Gastrocnemius medialis (tissue), 4 donors: ENCODE results near the gene SLC7A4. TPM values are rescaled to one million over a fixed set of nuclear protein-coding genes. Genes with fewer than 3 reads are reported as not detected.
"Not testable (repeated sequence)": the region's sequence is repeated elsewhere in the genome, so short reads cannot be mapped to it uniquely, and the experiment has no call there.

ENCODE experiments used
- ATAC-seq, 2 donors: fragments of 150-250 bp; one replicate each; pipeline ENCODE4 v1.9.1; 2016
- DNase-seq, 2 donors: peaks; one replicate each; pipeline ENCODE4 v3.0.0-alpha.2; 2019
- H3K27ac ChIP-seq, 4 donors: fragments of 200-600 bp; sonication (generic); 1 replicate in 1 of 4; 2 replicates in 3 of 4; pipeline ENCODE4 v1.5.1; 2016 to 2018; ENCODE audit warnings: mild to moderate bottlenecking in 2 of 4, moderate library complexity in 1 of 4
- H3K27me3 ChIP-seq, 3 donors: fragments of 200-600 bp; sonication (generic) in 2 of 3; 1 replicate in 1 of 3; 2 replicates in 2 of 3; pipeline versions ENCODE4 v1.5.1 to v1.6.0; 2016 to 2019; ENCODE audit warnings: mild to moderate bottlenecking in 1 of 3, moderate library complexity in 1 of 3
- H3K36me3 ChIP-seq, 2 donors: fragments of 200-600 bp; sonication (generic) in 1 of 2; one replicate each; pipeline ENCODE4 v1.5.1; 2017 to 2018
- H3K4me1 ChIP-seq, 2 donors: fragments of 200-600 bp; sonication (generic) in 1 of 2; one replicate each; pipeline ENCODE4 v1.5.1; 2016 to 2017; ENCODE audit warnings: mild to moderate bottlenecking in 2 of 2
- H3K4me3 ChIP-seq, 4 donors: fragments of 200-600 bp; sonication (generic) in 3 of 4; 1 replicate in 1 of 4; 2 replicates in 3 of 4; pipeline ENCODE4 v1.5.1; 2016 to 2019; ENCODE audit warnings: mild to moderate bottlenecking in 2 of 4
- H3K9me3 ChIP-seq, 3 donors: fragments of 200-600 bp; sonication (generic) in 2 of 3; 1 replicate in 1 of 3; 2 replicates in 2 of 3; pipeline ENCODE4 v1.5.1; 2016 to 2019
- POLR2A ChIP-seq, 2 donors: fragments of 450-650 bp; IDR thresholded peaks; one replicate each; pipeline ENCODE4 v1.6.1; 2017; ENCODE audit warnings: antibody characterized with exemption in 2 of 2, mild to moderate bottlenecking in 2 of 2, moderate library complexity in 2 of 2
- in situ Hi-C, 4 donors: fragments of 200-750 bp; cut with MboI; loops; one replicate each; pipeline versions ENCODE4 v1.15.0 to v1.8.0; 2017; ENCODE audit warnings: low sequenced_read_pairs in 4 of 4
- intact Hi-C: fragments of 100-400 bp; cut with DNase I; formaldehyde crosslinking; loops from one replicate; pipeline ENCODE4 v1.15.1; 2023; ENCODE audit warnings: low total_unique reads
- total RNA-seq, 4 donors: library from RNA; depleted of rRNA; stranded (reverse); fragments of >200 nt; gene quantifications; one replicate each; pipeline versions ENCODE4 v1.1.0 to v1.2.3, GENCODE V29; 2016
- TF ChIP-seq, protein P1 (sequence below), 5 experiments: fragments of 450-650 bp in 3 of 5; fragments of 200-600 bp in 2 of 5; sonication (generic) in 2 of 5; IDR thresholded peaks in 4 of 5; conservative IDR thresholded peaks in 1 of 5; 1 replicate in 4 of 5; 2 replicates in 1 of 5; pipeline ENCODE4 v1.5.1; 2016 to 2019; ENCODE audit warnings: antibody characterized with exemption in 5 of 5, mild to moderate bottlenecking in 3 of 5, moderate library complexity in 3 of 5

SLC7A4 gene
- total RNA-seq, 4 donors from 2014 or later, result not detected

DNA sequence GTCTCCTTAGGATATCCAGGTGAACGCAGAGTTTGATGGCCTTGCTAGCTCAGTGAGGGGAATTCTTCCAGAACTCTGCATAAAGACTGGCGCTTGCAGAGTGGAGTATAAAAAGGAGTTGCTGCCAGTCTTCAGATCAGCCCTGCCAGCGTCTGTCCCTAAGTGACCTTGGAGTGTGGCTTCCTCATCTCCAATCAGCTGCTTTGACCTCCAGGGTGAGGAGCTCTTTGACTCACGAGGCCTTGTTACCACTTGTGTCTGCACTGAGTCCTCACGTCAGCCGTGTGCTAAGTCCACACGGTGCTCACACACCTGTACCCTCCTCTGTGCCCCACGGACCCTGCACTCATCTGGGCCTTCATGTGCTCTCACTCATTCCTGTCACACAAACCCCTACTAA is 28.0 kb upstream of the SLC7A4 start:
- DNase-seq, ATAC-seq, H3K4me3 ChIP-seq, in situ Hi-C loops, H3K27me3 ChIP-seq, intact Hi-C loops, H3K4me1 ChIP-seq, H3K36me3 ChIP-seq, H3K9me3 ChIP-seq, H3K27ac ChIP-seq: not testable (repeated sequence)

DNA sequence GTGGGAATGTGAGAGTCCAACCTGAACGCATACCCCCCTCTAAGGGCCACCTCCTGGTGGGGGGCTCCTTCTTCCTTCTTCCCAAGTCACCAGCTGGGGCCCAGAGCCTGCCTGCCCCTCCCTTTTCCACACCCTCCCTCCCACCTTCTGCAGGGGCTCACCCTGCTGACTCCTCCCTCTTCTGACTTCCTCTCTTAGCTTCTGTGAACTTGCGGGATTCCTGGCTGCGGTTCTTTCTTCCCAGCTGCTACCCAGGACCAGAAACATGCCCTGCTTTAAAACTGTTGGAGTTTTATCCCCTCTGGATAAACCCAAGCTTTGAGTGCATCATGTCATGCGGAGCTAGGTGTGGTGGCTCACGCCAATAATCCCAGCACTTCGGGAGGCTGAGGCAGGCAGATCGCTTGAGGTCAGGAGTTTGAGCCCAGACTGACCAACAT is 23.5 kb upstream of the SLC7A4 start:
- no peak for DNase-seq
- Histone ChIP-seq H3K4me1 (no peaks in the 10 kb centered on the region), H3K4me3 (no peak overlapping the region), H3K9me3 (no peaks in the 10 kb centered on the region), H3K27ac (no peak overlapping the region), H3K27me3 (no peaks in the 10 kb centered on the region), H3K36me3 (no peaks in the 10 kb centered on the region)
- TF ChIP-seq, protein P1, sequence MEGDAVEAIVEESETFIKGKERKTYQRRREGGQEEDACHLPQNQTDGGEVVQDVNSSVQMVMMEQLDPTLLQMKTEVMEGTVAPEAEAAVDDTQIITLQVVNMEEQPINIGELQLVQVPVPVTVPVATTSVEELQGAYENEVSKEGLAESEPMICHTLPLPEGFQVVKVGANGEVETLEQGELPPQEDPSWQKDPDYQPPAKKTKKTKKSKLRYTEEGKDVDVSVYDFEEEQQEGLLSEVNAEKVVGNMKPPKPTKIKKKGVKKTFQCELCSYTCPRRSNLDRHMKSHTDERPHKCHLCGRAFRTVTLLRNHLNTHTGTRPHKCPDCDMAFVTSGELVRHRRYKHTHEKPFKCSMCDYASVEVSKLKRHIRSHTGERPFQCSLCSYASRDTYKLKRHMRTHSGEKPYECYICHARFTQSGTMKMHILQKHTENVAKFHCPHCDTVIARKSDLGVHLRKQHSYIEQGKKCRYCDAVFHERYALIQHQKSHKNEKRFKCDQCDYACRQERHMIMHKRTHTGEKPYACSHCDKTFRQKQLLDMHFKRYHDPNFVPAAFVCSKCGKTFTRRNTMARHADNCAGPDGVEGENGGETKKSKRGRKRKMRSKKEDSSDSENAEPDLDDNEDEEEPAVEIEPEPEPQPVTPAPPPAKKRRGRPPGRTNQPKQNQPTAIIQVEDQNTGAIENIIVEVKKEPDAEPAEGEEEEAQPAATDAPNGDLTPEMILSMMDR (IDR thresholded peaks at IDR 0.05 in 4 of 5, conservative IDR thresholded peaks at IDR 0.05 in 1 of 5), result no peak
- TF ChIP-seq POLR2A (IDR thresholded peaks at IDR 0.05), result no peak
- ATAC-seq, result no peak
- in situ Hi-C loops, result no loop called here
- intact Hi-C loops, result no loop called here

DNA sequence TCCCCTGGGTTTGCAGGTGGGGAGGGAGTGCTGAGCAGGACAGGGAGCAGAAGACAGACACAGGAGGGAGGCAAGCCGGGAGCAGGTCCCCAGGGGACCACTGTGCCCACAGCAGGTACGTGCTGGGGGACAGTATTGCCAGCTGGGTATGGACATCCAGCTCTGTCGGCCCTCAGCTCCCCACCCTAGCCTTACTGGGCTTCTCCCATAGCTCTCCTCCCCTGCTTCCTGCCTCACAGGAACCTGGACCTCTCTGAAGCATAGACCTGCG is 23.1 kb upstream of the SLC7A4 start:
- DNase-seq (no peak), ATAC-seq (no peak)
- Histone ChIP-seq H3K27ac (no peak overlapping the region), H3K4me1 (no peaks in the 10 kb centered on the region), H3K36me3 (no peaks in the 10 kb centered on the region), H3K9me3 (no peaks in the 10 kb centered on the region), H3K4me3 (no peak overlapping the region), H3K27me3 (no peaks in the 10 kb centered on the region)
- TF ChIP-seq POLR2A (IDR thresholded peaks at IDR 0.05), result no peak
- in situ Hi-C loops, result no loop called here
- intact Hi-C loops, result no loop called here

DNA sequence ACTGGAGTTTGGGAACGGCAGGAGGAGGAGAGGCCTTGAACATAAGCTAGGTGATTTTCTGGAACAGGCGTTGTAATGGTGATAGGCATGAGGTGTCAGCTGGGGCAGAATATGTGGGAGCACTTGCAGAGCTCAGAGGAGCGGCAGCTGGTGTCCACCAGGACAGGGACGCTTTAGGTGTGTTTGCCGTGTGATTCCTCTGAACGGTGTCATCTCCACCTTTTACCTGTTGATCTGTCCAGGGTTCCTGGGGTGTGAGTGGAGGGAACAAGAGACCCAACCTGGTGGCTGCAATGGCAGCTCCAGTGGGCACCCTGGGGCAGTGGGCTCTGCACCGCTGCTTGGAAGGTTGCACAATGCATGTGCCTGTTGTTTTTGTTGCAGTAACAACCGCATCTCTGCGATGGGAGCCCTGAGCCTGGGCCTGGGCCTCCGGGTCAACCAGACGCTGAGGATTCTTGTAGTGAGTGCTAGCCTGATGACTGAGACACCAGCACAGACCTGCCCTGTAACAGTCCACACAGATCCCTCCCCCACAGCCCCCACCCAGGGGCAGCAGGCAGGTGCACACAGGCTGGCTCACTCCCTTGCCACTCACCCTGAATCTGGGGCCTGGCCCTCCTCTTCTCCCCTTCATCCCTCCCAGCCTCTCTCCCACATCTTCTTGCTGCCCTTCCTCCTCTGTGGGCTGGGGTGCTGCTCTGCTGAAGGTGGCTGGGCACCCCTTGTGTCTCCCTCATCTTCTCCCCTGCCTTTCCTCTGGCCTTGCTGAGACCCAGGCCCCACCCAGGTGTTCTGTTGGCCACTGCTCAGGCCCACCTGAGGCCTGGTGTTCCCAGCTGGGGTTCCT is 22.6 kb upstream of the SLC7A4 start:
- in situ Hi-C loops, result no loop called here
- ATAC-seq (no peak), DNase-seq (no peak)
- TF ChIP-seq, protein P1 (IDR thresholded peaks at IDR 0.05 in 4 of 5, conservative IDR thresholded peaks at IDR 0.05 in 1 of 5), result no peak
- no peak for TF ChIP-seq POLR2A (IDR thresholded peaks at IDR 0.05)
- H3K9me3 ChIP-seq, result no peaks in the 10 kb centered on the region
- H3K4me3 ChIP-seq, result no peak overlapping the region
- H3K36me3 ChIP-seq, result no peaks in the 10 kb centered on the region
- no peaks in the 10 kb centered on the region for H3K27me3 ChIP-seq
- intact Hi-C loops, result no loop called here
- H3K27ac ChIP-seq, result no peak overlapping the region
- no peaks in the 10 kb centered on the region for H3K4me1 ChIP-seq

DNA sequence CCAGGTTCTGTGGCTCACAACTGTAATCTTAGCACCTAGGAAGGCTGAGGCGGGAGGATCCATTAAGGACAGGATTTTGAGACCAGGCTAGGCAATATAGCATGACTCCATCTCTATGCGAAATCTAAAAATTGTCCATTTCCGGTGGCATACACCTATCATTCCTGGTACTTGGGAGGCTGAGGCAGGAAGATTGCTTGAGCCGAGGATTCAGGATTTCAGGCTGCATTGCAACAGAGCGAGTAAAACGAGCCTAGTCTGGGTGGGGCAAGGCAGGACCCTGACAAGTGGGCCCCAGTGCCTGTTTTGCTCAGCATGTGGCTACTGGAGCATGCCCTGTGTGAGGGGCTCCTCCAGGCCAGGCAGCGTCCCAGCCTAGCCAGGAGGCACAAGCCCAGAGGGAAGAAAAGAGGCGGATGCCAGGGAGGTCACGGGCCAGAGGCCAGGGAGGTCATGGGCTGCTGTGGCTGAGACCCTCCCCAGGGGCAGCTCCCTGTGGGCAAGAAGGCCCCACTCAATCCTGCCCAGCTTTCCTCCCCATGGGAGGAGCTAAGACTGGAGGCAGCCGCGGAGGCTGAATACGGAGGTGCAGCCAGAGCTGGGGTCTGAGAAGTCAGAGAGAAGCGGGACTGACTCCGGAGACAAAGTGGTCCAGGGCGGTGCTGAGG is 21.8 kb upstream of the SLC7A4 start:
- in situ Hi-C loops, result no loop called here
- intact Hi-C loops, result no loop called here

More for the DNA sequence above, 21.8 kb upstream of the SLC7A4 start:
- DNase-seq (no peak), ATAC-seq (no peak)
- H3K4me1 ChIP-seq, result no peaks in the 10 kb centered on the region
- no peaks in the 10 kb centered on the region for H3K36me3 ChIP-seq
- H3K9me3 ChIP-seq, result no peaks in the 10 kb centered on the region
- no peak overlapping the region for H3K4me3 ChIP-seq
- H3K27ac ChIP-seq, result no peak overlapping the region
- TF ChIP-seq POLR2A (IDR thresholded peaks at IDR 0.05), result no peak
- TF ChIP-seq, protein P1 (IDR thresholded peaks at IDR 0.05 in 4 of 5, conservative IDR thresholded peaks at IDR 0.05 in 1 of 5), result no peak
- no peaks in the 10 kb centered on the region for H3K27me3 ChIP-seq
